D721Med (cell line): Measurements from ENCODE around the gene CES2.

ENCODE experiments used
- DNase-seq: peaks from one replicate; pipeline ENCODE4 v3.0.0; 2011; ENCODE audit warnings: low spot score; ENCODE audit not compliant: insufficient read length
- FAIRE-seq: peaks from 2 replicates; lab custom pipeline; 2011; peaks lifted over from hg19 to GRCh38; lab: Jason Lieb, UNC
- TF ChIP-seq, protein P1 (sequence below): IDR thresholded peaks from 2 replicates; pipeline ENCODE4 v1.5.1; 2012; ENCODE audit warnings: mild to moderate bottlenecking, control low read depth; ENCODE audit not compliant: insufficient read depth; ENCODE audit errors: missing control alignments

CES2 gene

DNA sequence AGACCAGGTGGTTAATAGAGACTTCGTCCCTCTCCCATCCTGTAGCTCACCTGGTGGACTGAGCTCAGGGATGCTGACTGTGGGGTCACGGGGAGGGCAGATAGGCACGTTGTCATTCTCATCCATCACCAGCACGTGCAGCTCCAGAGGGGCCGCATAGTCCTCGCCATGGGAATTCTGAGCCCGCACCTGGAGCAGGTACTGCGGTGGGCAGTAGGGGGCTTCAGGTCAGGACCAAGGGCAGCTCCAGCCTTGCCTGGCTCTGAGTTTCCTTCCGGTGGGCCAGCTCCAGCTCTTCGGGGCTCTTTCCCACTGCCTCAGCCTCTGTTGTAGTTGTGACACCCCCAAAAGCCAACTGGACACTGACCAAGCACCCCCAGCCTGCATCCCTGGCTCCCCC is 22.2 kb upstream of the CES2 start:
- peak; percentile 1 for DNase-seq
- FAIRE-seq: no peak
- TF ChIP-seq, protein P1, sequence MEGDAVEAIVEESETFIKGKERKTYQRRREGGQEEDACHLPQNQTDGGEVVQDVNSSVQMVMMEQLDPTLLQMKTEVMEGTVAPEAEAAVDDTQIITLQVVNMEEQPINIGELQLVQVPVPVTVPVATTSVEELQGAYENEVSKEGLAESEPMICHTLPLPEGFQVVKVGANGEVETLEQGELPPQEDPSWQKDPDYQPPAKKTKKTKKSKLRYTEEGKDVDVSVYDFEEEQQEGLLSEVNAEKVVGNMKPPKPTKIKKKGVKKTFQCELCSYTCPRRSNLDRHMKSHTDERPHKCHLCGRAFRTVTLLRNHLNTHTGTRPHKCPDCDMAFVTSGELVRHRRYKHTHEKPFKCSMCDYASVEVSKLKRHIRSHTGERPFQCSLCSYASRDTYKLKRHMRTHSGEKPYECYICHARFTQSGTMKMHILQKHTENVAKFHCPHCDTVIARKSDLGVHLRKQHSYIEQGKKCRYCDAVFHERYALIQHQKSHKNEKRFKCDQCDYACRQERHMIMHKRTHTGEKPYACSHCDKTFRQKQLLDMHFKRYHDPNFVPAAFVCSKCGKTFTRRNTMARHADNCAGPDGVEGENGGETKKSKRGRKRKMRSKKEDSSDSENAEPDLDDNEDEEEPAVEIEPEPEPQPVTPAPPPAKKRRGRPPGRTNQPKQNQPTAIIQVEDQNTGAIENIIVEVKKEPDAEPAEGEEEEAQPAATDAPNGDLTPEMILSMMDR: no peak

GRCh38 chr16:66913711-66914110 is 21.6 kb upstream of the CES2 start:
- FAIRE-seq (no peak), DNase-seq (no peak)
- TF ChIP-seq, protein P1: no peak

DNA sequence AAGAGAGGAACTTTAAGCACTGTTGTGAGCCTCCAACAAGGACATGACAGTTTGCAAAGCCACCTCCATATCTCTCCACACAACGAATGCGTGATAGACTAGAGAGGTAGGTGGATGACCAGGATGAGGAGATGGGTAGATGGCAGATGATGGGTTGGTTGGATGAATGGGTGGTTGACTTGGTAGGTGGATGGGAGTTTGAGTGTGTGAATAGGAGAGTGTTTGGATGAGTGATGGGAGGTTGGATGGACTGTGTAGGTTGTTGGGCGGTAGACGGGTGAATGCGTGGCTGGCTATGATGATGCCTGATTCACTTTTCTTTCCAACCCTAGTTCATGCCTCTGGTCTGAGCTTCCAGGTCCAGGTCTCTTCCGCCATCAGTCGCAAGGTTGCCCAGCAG is 20.8 kb upstream of the CES2 start:
- DNase-seq (no peak), FAIRE-seq (no peak)
- TF ChIP-seq, protein P1: no peak

GRCh38 chr16:66915041-66915440 is 20.3 kb upstream of the CES2 start:
- DNase-seq (no peak), FAIRE-seq (no peak)
- TF ChIP-seq, protein P1: no peak

- no peak for DNase-seq
- TF ChIP-seq, protein P1: no peak
- FAIRE-seq: no peak
These were observed 18.8 kb upstream of the CES2 start for GRCh38 chr16:66916518-66916917.

- TF ChIP-seq, protein P1: no peak
- no peak for DNase-seq
- FAIRE-seq: no peak
These were observed 17.6 kb upstream of the CES2 start for GRCh38 chr16:66917741-66918140.

GRCh38 chr16:66918355-66918754 is 17.0 kb upstream of the CES2 start:
- DNase-seq (no peak), FAIRE-seq (no peak)
- TF ChIP-seq, protein P1: no peak
